Activated naive CD8-positive, alpha-beta T cell treated with anti-CD3 and anti-CD28 coated beads for 36 hours (primary cell): Measurements from ENCODE around the gene MAST2. TPM values are rescaled to one million over a fixed set of nuclear protein-coding genes. Genes with fewer than 3 reads are reported as not detected.

Source experiments
- DNase-seq: peaks from one replicate; pipeline ENCODE4 v3.0.0; 2021
- H3K27ac Mint-ChIP-seq: one replicate; pipeline ENCODE4 v1.8.0; 2022; ENCODE audit warnings: mild to moderate bottlenecking, moderate library complexity, mixed read lengths
- H3K27me3 Mint-ChIP-seq: one replicate; pipeline ENCODE4 v1.8.0; 2022; ENCODE audit warnings: mild to moderate bottlenecking, mixed read lengths
- H3K36me3 Mint-ChIP-seq: one replicate; pipeline ENCODE4 v1.8.0; 2021; ENCODE audit warnings: mild to moderate bottlenecking, mixed read lengths
- H3K4me1 Mint-ChIP-seq: one replicate; pipeline ENCODE4 v1.8.0; 2021; ENCODE audit warnings: mixed read lengths
- H3K4me3 Mint-ChIP-seq: one replicate; pipeline ENCODE4 v1.8.0; 2022; ENCODE audit warnings: mild to moderate bottlenecking, moderate library complexity, mixed read lengths
- H3K9me3 Mint-ChIP-seq: one replicate; pipeline ENCODE4 v1.8.0; 2022; ENCODE audit warnings: mixed read lengths
- total RNA-seq, 2 experiments: library from RNA; stranded (reverse); gene quantifications; one replicate each; pipeline ENCODE4 v1.2.3, GENCODE V29; 2021

Gene MAST2
- total RNA-seq, 2 experiments from 2014 or later, result 19.0 to 22.5 TPM

DNA sequence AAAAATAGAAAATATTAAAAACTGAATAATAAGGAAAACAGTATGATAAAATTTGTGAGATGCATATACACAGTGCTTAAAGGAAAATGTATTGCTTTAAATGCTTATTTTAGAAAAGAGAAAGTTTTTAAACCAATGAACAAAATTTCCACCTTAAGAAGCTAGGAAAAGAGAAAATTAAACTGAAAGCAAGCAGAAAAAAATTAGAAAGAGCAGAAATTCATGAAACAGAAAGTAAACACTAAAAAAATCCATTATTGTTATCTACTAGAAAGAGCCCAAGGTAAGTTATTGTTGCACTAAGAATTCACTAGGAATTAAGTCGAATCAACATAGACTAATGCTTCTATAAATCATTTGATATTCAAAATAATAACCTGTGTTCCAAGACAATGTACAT is 261.3 kb downstream of the MAST2 start:
- H3K27ac Mint-ChIP-seq, result no peak overlapping the region
- H3K9me3 Mint-ChIP-seq, result no peaks in the 10 kb centered on the region
- DNase-seq, result no peak
- no peak overlapping the region for H3K4me3 Mint-ChIP-seq
- H3K36me3 Mint-ChIP-seq, result peaks cover 3% of the 10 kb centered on the region
- H3K4me1 Mint-ChIP-seq, result peaks cover 14% of the 10 kb centered on the region
- no peaks in the 10 kb centered on the region for H3K27me3 Mint-ChIP-seq

DNA sequence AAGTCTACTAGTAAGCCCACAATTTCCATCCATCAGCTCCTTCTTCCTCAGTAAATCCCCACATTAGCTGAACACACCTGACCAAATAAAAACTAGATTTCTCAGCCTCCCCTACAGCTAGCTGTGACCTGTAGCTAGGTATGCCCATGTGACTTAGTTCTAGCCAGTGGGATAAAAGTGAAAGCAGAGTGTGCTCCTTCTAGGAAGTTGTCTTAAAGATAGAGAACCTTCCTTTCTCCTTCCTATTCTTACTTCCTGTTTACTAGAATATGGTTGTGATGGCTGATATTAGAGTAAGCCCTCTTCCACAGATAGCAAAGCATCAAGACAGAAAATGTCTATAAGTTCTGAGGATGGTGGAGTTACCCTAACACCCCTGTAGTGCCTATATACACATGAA is 262.0 kb downstream of the MAST2 start:
- Mint-ChIP-seq H3K4me3 (no peak overlapping the region), H3K36me3 (peaks cover 3% of the 10 kb centered on the region), H3K27me3 (no peaks in the 10 kb centered on the region), H3K9me3 (no peaks in the 10 kb centered on the region), H3K27ac (peak overlapping the region; percentile 44), H3K4me1 (peaks cover 14% of the 10 kb centered on the region)
- DNase-seq, result no peak

DNA sequence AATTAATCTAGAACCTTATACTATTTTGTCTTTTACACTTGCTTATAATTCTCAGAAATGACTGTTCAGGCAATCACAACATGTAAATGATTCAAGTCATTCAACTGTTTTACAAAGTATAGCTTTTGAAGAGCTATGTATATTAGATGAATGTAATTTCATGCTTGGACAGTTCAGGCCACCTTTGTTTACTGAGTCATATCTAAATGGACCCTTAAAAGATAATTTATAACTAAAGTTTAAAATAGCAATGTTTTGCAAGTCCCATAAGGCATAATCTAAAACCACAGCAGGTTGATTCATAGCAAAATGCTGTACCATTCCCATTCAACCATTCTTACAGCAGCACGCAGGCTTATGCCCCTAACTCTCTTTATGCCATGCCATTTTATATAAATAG is 264.2 kb downstream of the MAST2 start:
- no peak for DNase-seq
- Mint-ChIP-seq H3K27me3 (no peaks in the 10 kb centered on the region), H3K4me1 (peaks cover 12% of the 10 kb centered on the region), H3K4me3 (no peak overlapping the region), H3K27ac (no peak overlapping the region), H3K9me3 (no peaks in the 10 kb centered on the region), H3K36me3 (no peaks in the 10 kb centered on the region)

DNA sequence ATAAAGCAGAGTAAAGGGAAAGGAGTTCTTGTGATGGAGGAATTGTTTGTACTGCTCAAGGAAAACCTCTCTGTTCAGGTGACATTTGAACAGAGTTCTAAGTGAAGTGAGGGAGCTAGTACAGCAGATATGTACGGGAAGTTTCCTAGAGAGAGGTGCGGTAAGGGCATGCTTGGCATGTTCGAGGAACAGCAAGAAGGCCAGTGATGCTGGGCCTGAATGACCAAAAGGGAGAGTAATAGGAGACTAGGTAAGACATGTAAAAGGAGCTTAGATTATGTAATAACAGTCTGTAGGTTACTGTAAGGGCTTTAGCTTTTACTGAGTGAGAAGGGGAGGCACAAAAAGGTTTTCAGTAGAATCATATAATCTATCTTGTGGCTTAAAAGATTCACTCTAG is 265.1 kb downstream of the MAST2 start:
- Mint-ChIP-seq H3K4me3 (no peak overlapping the region), H3K27ac (no peak overlapping the region), H3K4me1 (peaks cover 7% of the 10 kb centered on the region), H3K27me3 (no peaks in the 10 kb centered on the region), H3K9me3 (no peaks in the 10 kb centered on the region), H3K36me3 (no peaks in the 10 kb centered on the region)
- DNase-seq, result no peak

DNA sequence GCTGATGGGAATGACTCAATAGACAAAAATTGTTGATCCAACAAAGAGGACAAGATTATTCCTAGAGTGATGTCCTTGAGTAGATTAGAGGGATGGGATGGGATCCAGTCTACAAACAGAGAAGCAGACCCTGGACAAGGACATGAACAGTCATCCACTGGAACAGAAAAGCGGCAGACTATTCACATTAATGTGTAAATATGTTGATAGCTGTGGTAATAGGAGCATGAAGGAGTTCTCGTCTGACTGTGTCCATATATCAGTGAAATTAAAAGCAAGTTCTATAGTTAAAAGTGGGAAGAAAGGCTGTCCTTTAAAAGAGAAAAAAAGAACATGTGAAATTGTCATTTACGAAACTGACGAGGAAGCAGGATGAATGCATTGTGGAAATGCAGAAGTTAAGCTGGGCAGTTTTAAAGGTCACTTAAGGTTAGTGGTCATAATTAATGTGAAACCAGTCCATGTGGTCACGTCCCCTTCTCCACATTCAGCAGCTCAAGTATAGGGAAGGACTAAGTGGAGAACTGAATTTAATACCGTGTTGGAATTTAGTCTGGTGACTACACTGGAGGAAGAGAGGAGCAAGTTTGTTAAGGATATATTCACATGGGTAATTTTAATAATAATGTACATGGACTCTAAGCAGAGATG is 266.9 kb downstream of the MAST2 start:
- no peak for DNase-seq
- Mint-ChIP-seq H3K9me3 (no peaks in the 10 kb centered on the region), H3K36me3 (no peaks in the 10 kb centered on the region), H3K4me1 (peaks cover 4% of the 10 kb centered on the region), H3K27ac (no peak overlapping the region), H3K4me3 (no peak overlapping the region), H3K27me3 (no peaks in the 10 kb centered on the region)

DNA sequence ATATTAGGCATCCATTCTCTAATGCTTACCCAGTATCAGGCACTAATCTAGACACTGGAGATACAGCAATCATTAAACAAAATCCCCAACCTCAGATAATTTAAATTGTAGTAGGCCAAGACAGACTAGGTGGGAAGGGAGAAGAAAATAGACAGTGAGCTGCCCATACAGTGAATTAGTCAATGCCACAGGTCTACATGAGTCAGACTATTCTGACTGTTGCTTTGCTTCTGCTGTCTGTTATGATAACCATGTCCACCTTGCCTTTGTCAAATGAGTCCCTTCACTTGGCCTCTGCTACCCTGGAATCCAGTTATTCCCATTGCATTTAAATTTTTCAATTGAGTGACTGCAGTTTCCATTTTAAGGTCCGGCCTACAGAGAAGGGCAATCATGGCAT is 269.6 kb downstream of the MAST2 start:
- no peak overlapping the region for H3K4me3 Mint-ChIP-seq
- no peak for DNase-seq

DNA sequence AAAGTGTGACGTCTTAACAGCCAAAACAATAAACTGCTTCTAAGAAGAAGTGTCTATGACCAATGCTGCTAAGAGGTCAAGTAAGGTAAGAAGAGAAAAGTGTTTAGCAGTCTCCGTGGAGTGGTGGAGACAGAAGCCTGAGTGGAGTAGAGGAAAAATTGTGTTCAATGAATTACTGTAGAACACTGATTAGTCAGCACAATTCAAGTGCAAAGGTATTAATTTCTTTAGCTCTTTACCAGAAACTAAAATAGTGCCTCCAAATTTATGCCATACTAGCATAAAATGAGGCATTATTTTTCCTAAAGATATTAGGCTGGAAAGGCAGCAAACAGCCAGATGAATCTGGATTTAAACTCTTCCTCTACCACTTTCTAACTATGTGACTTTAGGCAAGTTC is 272.9 kb downstream of the MAST2 start:
- no peak for DNase-seq
- no peaks in the 10 kb centered on the region for H3K27me3 Mint-ChIP-seq
- H3K4me1 Mint-ChIP-seq, result no peaks in the 10 kb centered on the region
- H3K9me3 Mint-ChIP-seq, result no peaks in the 10 kb centered on the region
- no peaks in the 10 kb centered on the region for H3K36me3 Mint-ChIP-seq
- no peak overlapping the region for H3K27ac Mint-ChIP-seq
- no peak overlapping the region for H3K4me3 Mint-ChIP-seq

More for the DNA sequence above, 269.6 kb downstream of the MAST2 start:
- Mint-ChIP-seq H3K27me3 (no peaks in the 10 kb centered on the region), H3K36me3 (no peaks in the 10 kb centered on the region), H3K4me1 (no peaks in the 10 kb centered on the region), H3K9me3 (no peaks in the 10 kb centered on the region), H3K27ac (no peak overlapping the region)

DNA sequence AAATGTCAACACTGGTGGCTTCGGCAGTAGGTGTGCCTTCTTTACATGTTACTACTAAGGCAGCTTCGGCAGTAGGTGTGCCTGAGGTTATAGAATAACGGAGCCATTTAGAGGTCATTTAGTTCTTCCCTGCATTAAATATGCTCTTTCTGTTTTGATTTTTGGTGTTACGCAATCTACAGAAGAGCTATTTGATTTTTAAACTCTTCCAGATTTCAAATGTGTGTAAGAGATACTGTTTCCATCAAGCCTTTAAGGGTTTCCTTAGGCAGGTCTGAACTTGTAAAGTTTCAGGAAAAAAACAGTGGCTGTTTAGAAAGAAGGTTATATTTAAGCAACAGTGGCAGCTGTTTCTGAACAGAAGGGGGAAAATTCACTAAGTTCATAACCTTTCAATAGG is 274.2 kb downstream of the MAST2 start:
- H3K27me3 Mint-ChIP-seq, result no peaks in the 10 kb centered on the region
- H3K27ac Mint-ChIP-seq, result no peak overlapping the region
- H3K4me1 Mint-ChIP-seq, result no peaks in the 10 kb centered on the region
- H3K36me3 Mint-ChIP-seq, result no peaks in the 10 kb centered on the region
- H3K4me3 Mint-ChIP-seq, result no peak overlapping the region
- H3K9me3 Mint-ChIP-seq, result no peaks in the 10 kb centered on the region
- no peak for DNase-seq

DNA sequence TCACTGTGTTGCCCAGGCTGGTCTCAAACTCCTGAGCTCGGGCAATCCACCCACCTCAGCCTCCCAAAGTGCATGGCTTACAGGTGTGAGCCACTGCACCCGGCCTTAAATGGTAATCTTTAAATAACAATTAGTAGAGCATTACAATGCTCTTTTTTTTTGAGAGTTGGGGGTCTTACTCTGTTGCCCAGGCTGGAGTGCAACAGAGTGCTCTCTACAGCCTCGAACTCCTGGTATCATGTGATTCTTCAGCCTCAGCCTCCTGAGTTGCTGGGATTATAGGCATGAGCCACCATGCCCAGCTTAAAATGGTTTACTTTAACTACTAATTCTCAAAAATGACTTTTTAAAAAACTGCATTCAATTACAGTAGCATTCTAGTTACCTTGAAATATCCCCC is 276.8 kb downstream of the MAST2 start:
- no peak for DNase-seq
- H3K9me3 Mint-ChIP-seq, result peaks cover 2% of the 10 kb centered on the region
- no peaks in the 10 kb centered on the region for H3K36me3 Mint-ChIP-seq
- H3K4me3 Mint-ChIP-seq, result no peak overlapping the region
- H3K27ac Mint-ChIP-seq, result no peak overlapping the region
- H3K4me1 Mint-ChIP-seq, result no peaks in the 10 kb centered on the region
- H3K27me3 Mint-ChIP-seq, result no peaks in the 10 kb centered on the region

DNA sequence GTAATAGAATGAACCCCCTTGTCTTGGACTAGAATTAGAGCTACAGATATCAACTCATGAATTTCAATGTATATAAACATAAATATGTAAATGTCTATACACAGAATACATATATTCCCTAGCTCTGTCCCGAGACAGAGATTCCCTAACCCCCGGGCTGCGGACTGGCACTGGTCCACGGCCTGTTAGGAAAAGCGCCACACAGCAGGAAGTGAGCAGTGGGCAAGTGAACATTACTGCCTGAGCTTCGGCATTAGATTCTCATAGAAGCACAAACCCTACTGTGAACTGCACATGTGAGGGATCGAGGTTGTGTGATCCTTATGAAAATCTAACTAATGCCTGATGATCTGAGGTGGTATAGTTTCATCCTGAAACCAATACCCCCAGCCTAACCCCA is 277.8 kb downstream of the MAST2 start:
- peaks cover 2% of the 10 kb centered on the region for H3K9me3 Mint-ChIP-seq
- H3K36me3 Mint-ChIP-seq, result no peaks in the 10 kb centered on the region
- no peak overlapping the region for H3K4me3 Mint-ChIP-seq
- DNase-seq, result no peak
- no peak overlapping the region for H3K27ac Mint-ChIP-seq
- H3K4me1 Mint-ChIP-seq, result no peaks in the 10 kb centered on the region
- no peaks in the 10 kb centered on the region for H3K27me3 Mint-ChIP-seq

DNA sequence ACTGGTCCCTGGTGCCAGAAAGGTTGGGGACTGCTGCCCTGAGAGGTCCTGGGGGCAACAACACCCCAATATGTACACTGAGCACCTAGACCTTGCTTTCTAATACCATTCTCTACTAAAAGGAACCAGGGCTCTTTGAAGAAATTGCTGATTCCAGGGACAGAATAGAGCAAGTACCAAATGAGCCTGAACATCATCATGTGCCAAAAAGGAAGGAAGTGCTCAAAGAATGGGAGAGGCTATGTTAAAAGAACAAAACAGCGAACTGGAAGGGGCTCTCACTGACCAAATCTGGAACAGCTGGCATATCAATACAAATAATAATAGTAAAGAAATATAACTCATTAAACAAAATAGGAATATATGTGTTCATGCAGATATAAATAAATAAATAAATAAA is 278.2 kb downstream of the MAST2 start:
- Mint-ChIP-seq H3K4me3 (no peak overlapping the region), H3K9me3 (peaks cover 2% of the 10 kb centered on the region), H3K4me1 (no peaks in the 10 kb centered on the region)

DNA sequence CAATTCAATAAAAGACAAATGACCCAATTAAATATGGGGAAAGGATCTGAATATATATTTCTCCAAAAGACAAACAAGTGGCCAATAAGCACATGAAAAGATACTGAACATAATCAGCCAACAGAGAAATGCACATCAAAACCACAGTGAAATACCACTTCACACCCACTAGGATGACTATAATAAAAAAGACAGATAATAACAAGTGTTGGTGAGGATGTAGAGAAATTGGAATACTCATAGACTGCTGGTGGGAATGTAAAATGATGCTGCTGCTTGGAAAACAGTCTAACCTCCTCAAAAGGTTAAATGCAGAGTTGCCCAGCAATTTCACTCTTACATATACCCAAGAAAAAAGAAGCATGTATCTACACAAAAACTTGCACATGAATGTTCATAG is 280.2 kb downstream of the MAST2 start:
- Mint-ChIP-seq H3K4me3 (no peak overlapping the region), H3K9me3 (peaks cover 2% of the 10 kb centered on the region), H3K27me3 (no peaks in the 10 kb centered on the region), H3K27ac (no peak overlapping the region), H3K36me3 (no peaks in the 10 kb centered on the region), H3K4me1 (no peaks in the 10 kb centered on the region)
- no peak for DNase-seq

More for the DNA sequence above, 278.2 kb downstream of the MAST2 start:
- DNase-seq, result no peak
- Mint-ChIP-seq H3K36me3 (no peaks in the 10 kb centered on the region), H3K27ac (no peak overlapping the region), H3K27me3 (no peaks in the 10 kb centered on the region)

DNA sequence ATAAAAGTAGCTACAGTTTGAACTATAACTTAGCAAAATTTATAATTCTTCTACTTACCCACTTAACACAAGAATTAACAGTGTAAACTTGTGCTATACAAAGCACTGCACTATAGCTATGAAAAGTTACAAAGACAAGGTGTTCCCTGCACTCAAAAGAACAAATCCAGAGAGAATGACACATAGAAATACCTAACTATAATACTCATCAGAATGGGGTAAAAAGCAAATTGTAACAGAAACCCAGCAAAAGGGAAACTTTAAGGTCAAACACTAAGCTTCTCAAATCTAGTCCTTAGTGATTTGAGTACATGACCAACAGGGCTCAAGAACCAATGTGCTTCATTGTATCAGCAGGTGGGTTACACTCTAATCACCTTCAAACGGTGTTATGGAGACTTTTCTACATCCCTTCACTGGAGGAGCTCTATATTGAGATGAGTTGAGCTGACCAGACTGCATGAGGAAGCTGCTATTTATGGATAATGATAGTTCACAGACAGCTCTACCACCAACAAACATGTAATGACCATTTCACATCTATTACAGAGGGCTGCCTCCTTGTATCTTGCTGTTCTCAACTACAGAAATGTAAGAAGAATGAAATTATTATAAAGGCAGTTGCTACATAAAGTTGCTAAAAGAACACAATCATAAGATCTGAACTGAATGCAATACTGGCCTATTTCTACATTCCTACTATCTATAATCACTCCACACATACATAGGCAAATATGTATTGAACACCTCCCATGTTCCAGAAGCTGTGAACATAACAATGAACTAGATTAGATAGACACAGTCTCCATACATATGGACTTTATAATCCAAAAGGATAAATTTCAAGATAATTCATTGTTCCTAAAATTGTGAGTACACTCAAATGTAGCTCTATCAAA is 281.4 kb downstream of the MAST2 start:
- no peaks in the 10 kb centered on the region for H3K36me3 Mint-ChIP-seq
- H3K27ac Mint-ChIP-seq, result no peak overlapping the region
- no peak overlapping the region for H3K4me3 Mint-ChIP-seq
- peaks cover 2% of the 10 kb centered on the region for H3K9me3 Mint-ChIP-seq
- no peaks in the 10 kb centered on the region for H3K27me3 Mint-ChIP-seq
- no peak for DNase-seq
- H3K4me1 Mint-ChIP-seq, result no peaks in the 10 kb centered on the region
